IMR-90 (cell line): ENCODE data around the gene ZNHIT6. TPM values are rescaled to one million over a fixed set of nuclear protein-coding genes. Genes with fewer than 3 reads are reported as not detected.

Experiments
- ATAC-seq: fragments of 200-7000 bp; cut with Tn5 transposase; 2 replicates; pipeline ENCODE4 v1.9.1; 2020; ENCODE audit warnings: low read depth, mild to moderate bottlenecking, moderate library complexity
- BruUV-seq: library from RNA; stranded (reverse); fragments of 400-500 nt; replicated peaks from 2 replicates; lab custom pipeline; 2021; lab: Mats Ljungman, UMichigan
- CTCF ChIA-PET: fragments of 300-600 bp; formaldehyde crosslinking; extraction: SDS; loops from one replicate; lab custom pipeline; 2021; ENCODE audit warnings: antibody characterized with exemption; lab: Yijun Ruan, JAX
- POLR2A ChIA-PET: fragments of 300-600 bp; sonication (Branson Sonifier 250); formaldehyde crosslinking; loops from one replicate; lab custom pipeline; 2022; ENCODE audit warnings: antibody characterized with exemption; ENCODE audit not compliant: unreplicated experiment; lab: Charles Lee
- DNase-seq: peaks from one replicate; pipeline ENCODE4 v3.0.0; 2013
- H2AFZ ChIP-seq: replicated peaks from 2 replicates; pipeline ENCODE3; 2013; ENCODE audit warnings: low read length, mild to moderate bottlenecking; ENCODE audit not compliant: poor library complexity
- H2AK5ac ChIP-seq: 2 replicates; pipeline ENCODE4 v1.6.1; 2013; ENCODE audit warnings: low read depth, low read length, inconsistent platforms
- H2AK9ac ChIP-seq: replicated peaks from 2 replicates; pipeline ENCODE3; 2013; ENCODE audit warnings: mild to moderate bottlenecking, low read depth, low read length, moderate library complexity; ENCODE audit not compliant: poor library complexity
- H2BK120ac ChIP-seq: 2 replicates; pipeline ENCODE4 v1.6.1; 2013; ENCODE audit warnings: low read depth, low read length, inconsistent platforms
- H2BK15ac ChIP-seq: 3 replicates; pipeline ENCODE4 v1.6.1; 2013; ENCODE audit warnings: low read depth, low read length, inconsistent platforms
- H2BK20ac ChIP-seq: 2 replicates; pipeline ENCODE4 v1.6.1; 2013; ENCODE audit warnings: low read depth, mild to moderate bottlenecking, inconsistent platforms, low read length, moderate library complexity
- H2BK5ac ChIP-seq: 2 replicates; pipeline ENCODE4 v1.6.1; 2013; ENCODE audit warnings: mild to moderate bottlenecking, low read depth, low read length, inconsistent platforms; ENCODE audit not compliant: poor library complexity, severe bottlenecking
- H3K14ac ChIP-seq: replicated peaks from 2 replicates; pipeline ENCODE4 v1.6.1; 2013; ENCODE audit warnings: low read depth, low read length, inconsistent platforms
- H3K18ac ChIP-seq: 2 replicates; pipeline ENCODE4 v1.6.1; 2013; ENCODE audit warnings: low read depth, low read length, control low read depth
- H3K23ac ChIP-seq: 2 replicates; pipeline ENCODE4 v1.6.1; 2013; ENCODE audit warnings: low read depth, low read length, inconsistent platforms
- H3K27ac ChIP-seq: 2 replicates; pipeline ENCODE4 v1.5.1; 2013; ENCODE audit warnings: mild to moderate bottlenecking, control low read depth, low read length; ENCODE audit not compliant: insufficient read depth
- H3K27me3 ChIP-seq: 2 replicates; pipeline ENCODE4 v1.6.1; 2013; ENCODE audit warnings: low read length; ENCODE audit not compliant: control insufficient read depth, insufficient read depth
- H3K36me3 ChIP-seq: 2 replicates; pipeline ENCODE4 v1.6.1; 2013; ENCODE audit warnings: low read length, mixed read lengths; ENCODE audit not compliant: control insufficient read depth, insufficient read depth
- H3K4ac ChIP-seq: 2 replicates; pipeline ENCODE4 v1.6.1; 2013; ENCODE audit warnings: low read depth, low read length, inconsistent platforms
- H3K4me1 ChIP-seq: 2 replicates; pipeline ENCODE4 v1.6.1; 2013; ENCODE audit warnings: low read length, mixed read lengths; ENCODE audit not compliant: control insufficient read depth, insufficient read depth
- H3K4me2 ChIP-seq: 2 replicates; pipeline ENCODE4 v1.6.1; 2013; ENCODE audit warnings: low read depth, mild to moderate bottlenecking, control low read depth, low read length, moderate library complexity
- H3K4me3 ChIP-seq: 2 replicates; pipeline ENCODE4 v1.5.1; 2013; ENCODE audit warnings: low read depth, mild to moderate bottlenecking, control low read depth, low read length, moderate library complexity; ENCODE audit not compliant: insufficient read depth
- H3K56ac ChIP-seq: 2 replicates; pipeline ENCODE4 v1.6.1; 2013; ENCODE audit warnings: low read length, inconsistent platforms; ENCODE audit not compliant: insufficient read depth; ENCODE audit errors: extremely low read depth
- H3K79me1 ChIP-seq, 2 experiments: 2 replicates each; pipeline ENCODE4 v1.6.1; 2013; ENCODE audit warnings: low read length in 2 of 2, inconsistent platforms in 1 of 2, low read depth in 1 of 2
- H3K9ac ChIP-seq: 2 replicates; pipeline ENCODE4 v1.6.1; 2013; ENCODE audit warnings: low read depth, low read length, control low read depth
- H3K9me1 ChIP-seq: 2 replicates; pipeline ENCODE4 v1.6.1; 2013; ENCODE audit warnings: low read length, inconsistent platforms; ENCODE audit not compliant: insufficient read depth
- H3K9me3 ChIP-seq: 2 replicates; pipeline ENCODE4 v1.6.1; 2013; ENCODE audit warnings: low read length; ENCODE audit not compliant: control insufficient read depth, insufficient read depth
- H4K20me1 ChIP-seq: 2 replicates; pipeline ENCODE4 v1.6.1; 2013; ENCODE audit warnings: low read length, inconsistent platforms; ENCODE audit not compliant: insufficient read depth
- H4K5ac ChIP-seq: 2 replicates; pipeline ENCODE4 v1.6.1; 2013; ENCODE audit warnings: mild to moderate bottlenecking, low read depth, low read length, control low read depth
- H4K8ac ChIP-seq, 2 experiments: 2 replicates each; pipeline ENCODE4 v1.6.1; 2013; ENCODE audit warnings: low read depth in 2 of 2, low read length in 2 of 2, control low read depth in 1 of 2, inconsistent platforms in 1 of 2
- H4K91ac ChIP-seq: 2 replicates; pipeline ENCODE4 v1.6.1; 2013; ENCODE audit warnings: low read depth, low read length, inconsistent platforms; ENCODE audit not compliant: insufficient read depth
- BHLHE40 ChIP-seq: fragments of 150-350 bp; IDR thresholded peaks from 2 replicates; pipeline ENCODE4 v1.6.1; 2016; ENCODE audit warnings: mild to moderate bottlenecking, low read depth, low read length
- CEBPB ChIP-seq: IDR thresholded peaks from 2 replicates; pipeline ENCODE4 v1.6.1; 2012; ENCODE audit warnings: low read depth, low read length, improper control_type of control experiment
- CHD1 ChIP-seq: IDR thresholded peaks from 2 replicates; pipeline ENCODE4 v1.6.1; 2012; ENCODE audit warnings: low read depth, low read length, improper control_type of control experiment
- FOS ChIP-seq: fragments of 150-350 bp; IDR thresholded peaks from 2 replicates; pipeline ENCODE4 v1.6.1; 2016; ENCODE audit warnings: low read depth, low read length
- MAZ ChIP-seq: IDR thresholded peaks from 2 replicates; pipeline ENCODE4 v1.6.1; 2012; ENCODE audit warnings: low read depth, mild to moderate bottlenecking, low read length, improper control_type of control experiment, moderate library complexity, borderline replicate concordance
- MXI1 ChIP-seq: IDR thresholded peaks from 2 replicates; pipeline ENCODE4 v1.6.1; 2012; ENCODE audit warnings: low read depth, mild to moderate bottlenecking, low read length, moderate library complexity, borderline replicate concordance
- NFE2L2 ChIP-seq: fragments of 150-350 bp; IDR thresholded peaks from 2 replicates; pipeline ENCODE4 v1.6.1; 2016; ENCODE audit warnings: low read depth, mild to moderate bottlenecking, low read length
- POLR2A ChIP-seq: IDR thresholded peaks from 2 replicates; pipeline ENCODE4 v1.6.1; 2012; ENCODE audit warnings: mild to moderate bottlenecking, low read depth, low read length
- RAD21 ChIP-seq: IDR thresholded peaks from 2 replicates; pipeline ENCODE4 v1.6.1; 2012; ENCODE audit warnings: low read length, improper control_type of control experiment
- RCOR1 ChIP-seq: IDR thresholded peaks from 2 replicates; pipeline ENCODE4 v1.6.1; 2012; ENCODE audit warnings: mild to moderate bottlenecking, low read length, improper control_type of control experiment; ENCODE audit not compliant: insufficient replicate concordance
- RFX5 ChIP-seq: IDR thresholded peaks from 2 replicates; pipeline ENCODE4 v1.8.0; 2012; ENCODE audit warnings: low read depth, mild to moderate bottlenecking, low read length, moderate library complexity
- SMC3 ChIP-seq: fragments of 150-350 bp; IDR thresholded peaks from 2 replicates; pipeline ENCODE4 v1.6.1; 2016; ENCODE audit warnings: low read depth, mild to moderate bottlenecking, antibody characterized with exemption, low read length, moderate library complexity
- WGBS, 2 experiments: methylation state at CpG; one replicate each; pipeline versions ENCODE4 v1.1.5 to v1.1.7; 2013; ENCODE audit warnings: missing lambda C conversion rate in 2 of 2; ENCODE audit not compliant: insufficient read length in 1 of 2; ENCODE audit errors: extremely low coverage in 2 of 2; 5-methylcytosine and 5-hydroxymethylcytosine counted together
- dilution Hi-C: fragments of 300-500 bp; cut with HindIII; formaldehyde crosslinking; loops from one replicate; pipeline ENCODE4 v1.14.3; 2018; ENCODE audit warnings: low sequenced_read_pairs; ENCODE audit not compliant: unreplicated experiment
- in situ Hi-C: fragments of 300-500 bp; cut with MboI; formaldehyde crosslinking; loops from 3 replicates; pipeline ENCODE4 v1.14.3; 2019; ENCODE audit warnings: low sequenced_read_pairs, inconsistent platforms, mixed read lengths
- intact Hi-C: fragments of 100-400 bp; cut with micrococcal nuclease; formaldehyde crosslinking; loops from 2 replicates; pipeline ENCODE4 v1.10.0; 2022
- polyA plus RNA-seq, 3 experiments: library from polyadenylated mRNA; depleted of rRNA; stranded (reverse); fragments of >200 nt; gene quantifications; 2 replicates each; pipeline ENCODE4 v1.2.3, GENCODE V29; 2012; ENCODE audit warnings: low replicate concordance in 1 of 3
- total RNA-seq: library from RNA; depleted of rRNA; stranded (reverse); fragments of >200 nt; gene quantifications from 2 replicates; pipeline ENCODE4 v1.2.3, GENCODE V29; 2012
- TF ChIP-seq, protein P1 (sequence below): conservative IDR thresholded peaks from 2 replicates; pipeline ENCODE4 v1.5.1; 2012; ENCODE audit warnings: mild to moderate bottlenecking, low read depth, low read length, improper control_type of control experiment
- TF ChIP-seq, protein P2 (sequence below): fragments of 150-350 bp; IDR thresholded peaks from 2 replicates; pipeline ENCODE4 v1.6.1; 2017; ENCODE audit warnings: mild to moderate bottlenecking, antibody characterized with exemption, low read length, low read depth

Gene ZNHIT6
- total and polyA plus RNA-seq, 2 of the 4 experiments (the other 2 are of a cell fraction), result 9.0 to 13.7 TPM

DNA sequence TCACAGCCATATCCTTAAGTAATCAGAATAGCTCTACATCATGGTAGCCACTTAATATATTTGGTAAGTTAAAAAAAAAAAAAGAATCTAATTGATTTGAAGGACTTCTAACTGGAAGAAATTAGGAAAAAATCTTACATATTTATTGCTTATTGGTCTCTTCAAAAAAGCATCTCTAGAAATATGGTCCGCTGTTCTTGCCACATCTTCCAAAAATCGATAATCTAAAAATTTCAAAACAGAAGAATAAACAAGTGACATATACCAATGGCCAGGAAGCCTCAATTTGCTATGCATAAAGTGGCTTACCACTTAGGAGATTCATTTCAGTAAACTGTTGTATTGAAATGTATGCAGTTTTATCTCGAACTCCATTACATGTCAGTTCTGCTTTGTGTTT lies 2.3 kb downstream of the ZNHIT6 start:
- Histone ChIP-seq H2AK5ac (no peak overlapping the region), H3K4me2 (no peak overlapping the region), H2BK20ac (no peak overlapping the region), H3K9me3 (no peaks in the 10 kb centered on the region), H2BK5ac (no peak overlapping the region), H3K27ac (no peak overlapping the region), H3K56ac (no peak overlapping the region), H2BK15ac (no peak overlapping the region), H3K23ac (no peak overlapping the region; the same call in 1 of the 2 replicates), H3K36me3 (peaks cover 8% of the 10 kb centered on the region), H3K14ac (no peak overlapping the region), H3K18ac (no peak overlapping the region), H3K4me3 (no peak overlapping the region), H2AK9ac (no peak overlapping the region), H3K9ac (no peak overlapping the region), H3K9me1 (no peaks in the 10 kb centered on the region), H2BK120ac (no peak overlapping the region), H2AFZ (no peak overlapping the region), H3K79me1 (peaks cover 25 to 41% of the 10 kb centered on the region in 2 experiments), H4K91ac (no peak overlapping the region), H4K20me1 (no peaks in the 10 kb centered on the region), H3K27me3 (no peaks in the 10 kb centered on the region), H4K8ac (no peak overlapping the region), H3K4ac (no peak overlapping the region), H3K4me1 (peaks cover 4% of the 10 kb centered on the region; the same call in 1 of the 2 replicates), H4K5ac (no peak overlapping the region)
- TF ChIP-seq RFX5 (no peak), CHD1 (no peak), POLR2A (no peak), RCOR1 (no peak), RAD21 (no peak), MXI1 (no peak), FOS (no peak), BHLHE40 (no peak), MAZ (no peak), SMC3 (no peak), NFE2L2 (no peak), CEBPB (no peak)
- TF ChIP-seq, protein P1, sequence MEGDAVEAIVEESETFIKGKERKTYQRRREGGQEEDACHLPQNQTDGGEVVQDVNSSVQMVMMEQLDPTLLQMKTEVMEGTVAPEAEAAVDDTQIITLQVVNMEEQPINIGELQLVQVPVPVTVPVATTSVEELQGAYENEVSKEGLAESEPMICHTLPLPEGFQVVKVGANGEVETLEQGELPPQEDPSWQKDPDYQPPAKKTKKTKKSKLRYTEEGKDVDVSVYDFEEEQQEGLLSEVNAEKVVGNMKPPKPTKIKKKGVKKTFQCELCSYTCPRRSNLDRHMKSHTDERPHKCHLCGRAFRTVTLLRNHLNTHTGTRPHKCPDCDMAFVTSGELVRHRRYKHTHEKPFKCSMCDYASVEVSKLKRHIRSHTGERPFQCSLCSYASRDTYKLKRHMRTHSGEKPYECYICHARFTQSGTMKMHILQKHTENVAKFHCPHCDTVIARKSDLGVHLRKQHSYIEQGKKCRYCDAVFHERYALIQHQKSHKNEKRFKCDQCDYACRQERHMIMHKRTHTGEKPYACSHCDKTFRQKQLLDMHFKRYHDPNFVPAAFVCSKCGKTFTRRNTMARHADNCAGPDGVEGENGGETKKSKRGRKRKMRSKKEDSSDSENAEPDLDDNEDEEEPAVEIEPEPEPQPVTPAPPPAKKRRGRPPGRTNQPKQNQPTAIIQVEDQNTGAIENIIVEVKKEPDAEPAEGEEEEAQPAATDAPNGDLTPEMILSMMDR, result no peak
- TF ChIP-seq, protein P2, sequence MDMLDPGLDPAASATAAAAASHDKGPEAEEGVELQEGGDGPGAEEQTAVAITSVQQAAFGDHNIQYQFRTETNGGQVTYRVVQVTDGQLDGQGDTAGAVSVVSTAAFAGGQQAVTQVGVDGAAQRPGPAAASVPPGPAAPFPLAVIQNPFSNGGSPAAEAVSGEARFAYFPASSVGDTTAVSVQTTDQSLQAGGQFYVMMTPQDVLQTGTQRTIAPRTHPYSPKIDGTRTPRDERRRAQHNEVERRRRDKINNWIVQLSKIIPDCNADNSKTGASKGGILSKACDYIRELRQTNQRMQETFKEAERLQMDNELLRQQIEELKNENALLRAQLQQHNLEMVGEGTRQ, result no peak
- no TSS peak for BruUV-seq
- dilution Hi-C loops (no loop called here), intact Hi-C loops (loop anchor here (5.0 to 10.0 kb wide), 4 partner anchors 311 to 649 kb away; partner anchors contain the start of gene COL24A1), in situ Hi-C loops (loop anchor here (25.0 kb wide), 2 partner anchors 181 to 1006 kb away; partner anchors contain the start of gene SH3GLB1)
- DNase-seq, result no peak
- ChIA-PET POLR2A (no interaction called here), CTCF (interaction anchor here (0.6 kb wide), 1 partner anchor 37 kb away, joined by 3 read pairs; no protein-coding TSS in a partner anchor)
- no peak for ATAC-seq
- no CpG with 5 or more reads among the region's 3 CpGs for WGBS, 2 experiments
